OCI-LY1 (cell line): ENCODE results near the gene C19orf73.
A peak's percentile ranks its signal among the peaks of the same experiment; 100 is the strongest.
"Not testable (repeated sequence)": the region's sequence is repeated elsewhere in the genome, so short reads cannot be mapped to it uniquely, and the experiment has no call there.

Source experiments
- H2AFZ ChIP-seq: fragments of 200-600 bp; sonication (generic), shearing (Covaris generic); 2 replicates; pipeline ENCODE4 v1.6.0; 2014; ENCODE audit warnings: antibody characterized with exemption, mild to moderate bottlenecking, low read length
- H3F3A ChIP-seq: fragments of 200-600 bp; sonication (generic), shearing (Covaris generic); 2 replicates; pipeline ENCODE4 v1.6.0; 2014; ENCODE audit warnings: mild to moderate bottlenecking, antibody characterized with exemption, low read length, moderate library complexity; ENCODE audit not compliant: insufficient read depth
- H3K27ac ChIP-seq: fragments of 200-600 bp; sonication (generic); 2 replicates; pipeline ENCODE4 v1.5.1; 2014; ENCODE audit warnings: low read length, mixed run types, mild to moderate bottlenecking, low read depth; ENCODE audit not compliant: poor library complexity, severe bottlenecking
- H3K27me3 ChIP-seq: fragments of 200-600 bp; sonication (generic); 2 replicates; pipeline ENCODE4 v1.6.0; 2014; ENCODE audit warnings: antibody characterized with exemption, mild to moderate bottlenecking, low read length, moderate library complexity; ENCODE audit not compliant: insufficient read depth
- H3K36me3 ChIP-seq: fragments of 200-600 bp; sonication (generic); 2 replicates; pipeline ENCODE4 v1.6.1; 2014; ENCODE audit warnings: mild to moderate bottlenecking, antibody characterized with exemption, low read length, moderate library complexity, mixed read lengths; ENCODE audit not compliant: insufficient read depth
- H3K4me1 ChIP-seq: fragments of 200-600 bp; sonication (generic); 2 replicates; pipeline ENCODE4 v1.5.1; 2014; ENCODE audit warnings: mild to moderate bottlenecking, low read length, moderate library complexity; ENCODE audit not compliant: insufficient read depth, severe bottlenecking
- H3K4me2 ChIP-seq: fragments of 200-600 bp; sonication (generic), shearing (Covaris generic); 2 replicates; pipeline ENCODE4 v1.6.1; 2014; ENCODE audit warnings: low read length
- H3K4me3 ChIP-seq: fragments of 200-600 bp; sonication (generic); 2 replicates; pipeline ENCODE4 v1.5.1; 2014; ENCODE audit warnings: low read length, low read depth, mild to moderate bottlenecking, mixed read lengths; ENCODE audit not compliant: poor library complexity, severe bottlenecking
- H3K79me2 ChIP-seq: fragments of 200-600 bp; shearing (Covaris generic); 2 replicates; pipeline ENCODE4 v1.6.1; 2016; ENCODE audit warnings: mixed run types, low read length, mixed read lengths; ENCODE audit not compliant: insufficient read depth
- H3K9ac ChIP-seq: fragments of 200-600 bp; sonication (generic), shearing (Covaris generic); 2 replicates; pipeline ENCODE4 v1.6.1; 2014; ENCODE audit warnings: mild to moderate bottlenecking, low read length, mixed read lengths
- H3K9me2 ChIP-seq: fragments of 200-600 bp; sonication (generic), shearing (Covaris generic); 2 replicates; pipeline ENCODE4 v1.6.1; 2014; ENCODE audit warnings: low read depth, mild to moderate bottlenecking, low read length, mixed read lengths
- H3K9me3 ChIP-seq: fragments of 200-600 bp; shearing (Covaris generic); 2 replicates; pipeline ENCODE4 v1.6.1; 2014; ENCODE audit warnings: low read length, mixed read lengths
- H4K20me1 ChIP-seq: fragments of 200-600 bp; sonication (generic), shearing (Covaris generic); 2 replicates; pipeline ENCODE4 v1.6.0; 2016; ENCODE audit warnings: mild to moderate bottlenecking, low read length; ENCODE audit not compliant: insufficient read depth
- CTCF ChIP-seq: fragments of 200-600 bp; sonication (generic), shearing (Covaris generic); IDR thresholded peaks from 2 replicates; pipeline ENCODE4 v1.5.1; 2017; ENCODE audit warnings: mild to moderate bottlenecking, antibody characterized with exemption, low read length, moderate library complexity, mixed read lengths
- EZH2 ChIP-seq: fragments of 200-600 bp; sonication (generic), shearing (Covaris generic); IDR thresholded peaks from 2 replicates; pipeline ENCODE4 v1.8.0; 2017; ENCODE audit warnings: borderline replicate concordance, mixed run types, mild to moderate bottlenecking, antibody characterized with exemption, low read length, moderate library complexity, mixed read lengths

The C19orf73 gene

GRCh38 chr19:49128545-49129237 lies 9.7 kb upstream of the C19orf73 start:
- H3K4me1 ChIP-seq, result peaks cover 14% of the 10 kb centered on the region
- H3F3A ChIP-seq, result no peaks in the 10 kb centered on the region
- TF ChIP-seq EZH2, result no peak
- TF ChIP-seq CTCF, result no peak
- H3K9me2 ChIP-seq, result no peaks in the 10 kb centered on the region
- peak overlapping the region; percentile 62 for H3K4me3 ChIP-seq
- no peaks in the 10 kb centered on the region for H4K20me1 ChIP-seq
- 0 out of 2 replicates have a peak overlapping the region, but pooled peaks have one; percentile 56 for H2AFZ ChIP-seq
- H3K4me2 ChIP-seq, result peak overlapping the region; percentile 84
- peak overlapping the region; percentile 16; the same call in 1 of the 2 replicates for H3K9ac ChIP-seq
- no peak overlapping the region for H3K27ac ChIP-seq
- H3K79me2 ChIP-seq, result no peaks in the 10 kb centered on the region
- no peaks in the 10 kb centered on the region for H3K27me3 ChIP-seq
- H3K36me3 ChIP-seq, result peaks cover 3% of the 10 kb centered on the region; the same call in 1 of the 2 replicates
- no peaks in the 10 kb centered on the region for H3K9me3 ChIP-seq

GRCh38 chr19:49127674-49128544 lies 9.0 kb upstream of the C19orf73 start:
- Histone ChIP-seq H3K9ac (peak overlapping the region; percentile 47; the same call in 1 of the 2 replicates), H2AFZ (no peak overlapping the region), H3K27ac (no peak overlapping the region)

GRCh38 chr19:49127225-49127624 lies 8.3 kb upstream of the C19orf73 start:
- not testable (repeated sequence) for H3K9me3 ChIP-seq, H3K27me3 ChIP-seq, H3K4me3 ChIP-seq, H3K9ac ChIP-seq, H4K20me1 ChIP-seq, H2AFZ ChIP-seq, H3K27ac ChIP-seq, H3F3A ChIP-seq, H3K36me3 ChIP-seq, H3K79me2 ChIP-seq, H3K4me2 ChIP-seq, H3K9me2 ChIP-seq
- H3K4me1 ChIP-seq, result peaks cover 14% of the 10 kb centered on the region

More at GRCh38 chr19:49127674-49128544, 9.0 kb upstream of the C19orf73 start:
- Histone ChIP-seq H3F3A (no peaks in the 10 kb centered on the region), H3K4me3 (peak overlapping the region; percentile 62), H3K4me1 (peaks cover 14% of the 10 kb centered on the region), H3K36me3 (peaks cover 3% of the 10 kb centered on the region; the same call in 1 of the 2 replicates), H3K79me2 (no peaks in the 10 kb centered on the region), H3K4me2 (peak overlapping the region; percentile 84), H4K20me1 (no peaks in the 10 kb centered on the region), H3K9me2 (no peaks in the 10 kb centered on the region), H3K9me3 (no peaks in the 10 kb centered on the region), H3K27me3 (no peaks in the 10 kb centered on the region)
- TF ChIP-seq CTCF (no peak), EZH2 (no peak)
